Smooth muscle cell of trachea (primary cell): Measurements from ENCODE around the gene WNT5A. TPM values are rescaled to one million over a fixed set of nuclear protein-coding genes. Genes with fewer than 3 reads are reported as not detected.

ENCODE experiments used
- total RNA-seq: library from RNA; depleted of rRNA; stranded (reverse); fragments of >200 nt; gene quantifications from 2 replicates; pipeline ENCODE4 v1.2.1, GENCODE V29; 2014

The WNT5A gene
- 3.6 and 5.3 TPM in 2 replicates for total RNA-seq

DNA sequence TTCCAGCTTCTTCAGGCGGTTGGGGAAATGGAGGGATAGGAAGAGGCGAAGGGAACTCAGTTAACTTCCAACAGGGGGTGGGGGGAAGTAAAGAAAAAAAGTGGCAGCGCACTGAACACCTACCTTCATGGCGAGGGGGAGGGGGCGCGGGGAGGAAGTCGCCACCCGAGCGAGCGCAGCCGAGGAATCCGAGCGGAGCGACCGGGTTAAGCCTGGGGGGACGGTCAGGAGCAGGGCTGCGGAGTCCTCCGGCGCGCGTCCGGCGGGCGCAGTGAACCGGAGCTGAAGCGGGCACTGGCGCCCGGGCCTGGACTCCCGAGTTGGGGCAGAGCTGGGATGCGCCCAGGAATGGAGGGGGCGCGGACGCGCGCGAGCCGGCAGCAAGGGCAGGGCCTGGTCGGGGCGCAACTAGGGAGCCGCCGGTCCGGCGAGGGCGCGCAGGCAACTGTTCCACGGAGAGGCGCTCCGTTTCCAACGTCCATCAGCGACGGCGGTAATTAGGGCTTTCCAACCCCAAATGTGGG lies at the start of gene WNT5A:
WNT5A (minus strand) TSS at position 450 of the 524 bp plus-strand sequence; CDS start at position 129, 321 bp downstream.

